Breast epithelium (tissue), 3 donors: ENCODE data around the gene KAT2B.

Source experiments
- CTCF ChIP-seq, 3 donors: fragments of 450-650 bp; IDR thresholded peaks; one replicate each; pipeline ENCODE4 v1.5.1; 2016 to 2017; ENCODE audit warnings: antibody characterized with exemption in 3 of 3, mild to moderate bottlenecking in 3 of 3, moderate library complexity in 3 of 3
- POLR2AphosphoS5 ChIP-seq, 3 donors: sonication (generic); formaldehyde crosslinking; IDR thresholded peaks; one replicate each; pipeline ENCODE4 v1.6.1; 2017; ENCODE audit warnings: antibody characterized with exemption in 3 of 3

GRCh38 chr3:20035019-20035418 lies 5.2 kb upstream of the KAT2B start:
- TF ChIP-seq CTCF (IDR thresholded peaks at IDR 0.05) (no peak), POLR2AphosphoS5 (IDR thresholded peaks at IDR 0.05) (no peak)
